Rectal smooth muscle tissue (tissue), 1 donor: ENCODE results near the gene SHE.
"Not testable (repeated sequence)": the region's sequence is repeated elsewhere in the genome, so short reads cannot be mapped to it uniquely, and the experiment has no call there.

ENCODE experiments used
- H3K27ac ChIP-seq: one replicate; pipeline ENCODE4 v1.7.0; 2013; ENCODE audit warnings: low read depth, low read length, inconsistent platforms
- H3K27me3 ChIP-seq: one replicate; pipeline ENCODE4 v1.7.0; 2013; ENCODE audit warnings: low read length; ENCODE audit not compliant: control insufficient read depth, insufficient read depth
- H3K36me3 ChIP-seq: one replicate; pipeline ENCODE4 v1.7.0; 2013; ENCODE audit warnings: low read length; ENCODE audit not compliant: control insufficient read depth, insufficient read depth
- H3K4me1 ChIP-seq: one replicate; pipeline ENCODE4 v1.7.0; 2013; ENCODE audit warnings: low read length; ENCODE audit not compliant: control insufficient read depth, insufficient read depth
- H3K4me3 ChIP-seq: one replicate; pipeline ENCODE4 v1.7.0; 2013; ENCODE audit warnings: low read length
- H3K9ac ChIP-seq: one replicate; pipeline ENCODE4 v1.7.0; 2013; ENCODE audit warnings: low read length

The SHE gene

GRCh38 chr1:154501423-154502065, 668 bp downstream of the SHE start:
- Histone ChIP-seq H3K27me3 (peaks cover 7% of the 10 kb centered on the region), H3K27ac (no peak overlapping the region), H3K9ac (no peak overlapping the region), H3K4me1 (no peaks in the 10 kb centered on the region), H3K36me3 (no peaks in the 10 kb centered on the region), H3K4me3 (peak overlapping the region; percentile 40)

DNA sequence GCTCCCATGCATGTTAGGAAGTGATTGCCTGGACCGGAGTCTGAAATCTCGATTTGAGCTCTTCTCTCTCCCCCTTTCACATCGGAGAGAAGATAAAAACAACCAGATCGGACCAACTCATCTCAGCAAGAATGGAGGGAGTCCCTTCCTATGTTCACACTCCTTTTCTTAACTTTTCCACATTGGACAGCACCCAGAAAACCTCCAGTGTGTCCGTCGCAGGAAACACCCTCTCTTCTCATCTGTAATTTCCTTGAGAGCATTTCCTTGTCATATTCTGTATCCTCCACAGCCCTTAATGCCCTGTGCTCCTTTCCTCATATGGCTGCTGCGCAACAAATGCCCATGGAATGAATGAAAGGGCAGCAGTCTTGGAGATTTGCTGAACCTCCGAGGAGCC, 1.7 kb downstream of the SHE start:
- H3K4me3 ChIP-seq: no peak overlapping the region
- peaks cover 7% of the 10 kb centered on the region for H3K27me3 ChIP-seq
- H3K27ac ChIP-seq: no peak overlapping the region
- H3K36me3 ChIP-seq: no peaks in the 10 kb centered on the region
- no peak overlapping the region for H3K9ac ChIP-seq
- H3K4me1 ChIP-seq: no peaks in the 10 kb centered on the region

DNA sequence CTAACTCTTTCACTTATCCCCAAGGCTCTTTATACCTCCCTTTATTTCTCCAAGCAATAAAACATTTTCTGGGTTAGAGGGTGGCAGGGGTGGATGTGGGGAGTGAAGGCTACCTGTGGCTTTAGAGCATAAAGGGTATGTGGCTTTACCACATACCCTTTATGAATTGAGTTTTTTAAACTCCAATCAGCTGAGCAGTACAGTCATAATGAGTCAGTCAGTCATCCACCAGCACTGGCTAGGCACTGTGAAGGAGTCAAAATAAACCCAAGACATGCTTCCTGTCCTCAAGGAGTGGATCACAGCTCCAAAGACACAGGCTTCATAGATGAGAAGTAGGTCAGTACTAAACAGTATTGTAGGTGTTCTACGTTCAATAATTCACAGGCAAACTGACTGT, 2.8 kb downstream of the SHE start:
- Histone ChIP-seq H3K4me3 (no peak overlapping the region), H3K36me3 (no peaks in the 10 kb centered on the region), H3K9ac (no peak overlapping the region), H3K27ac (no peak overlapping the region), H3K27me3 (peaks cover 7% of the 10 kb centered on the region), H3K4me1 (no peaks in the 10 kb centered on the region)

- Histone ChIP-seq H3K27me3 (peaks cover 7% of the 10 kb centered on the region), H3K4me3 (no peak overlapping the region), H3K4me1 (no peaks in the 10 kb centered on the region), H3K27ac (no peak overlapping the region), H3K9ac (no peak overlapping the region), H3K36me3 (no peaks in the 10 kb centered on the region)
Measured at GRCh38 chr1:154497026-154497806, 5.0 kb downstream of the SHE start.

DNA sequence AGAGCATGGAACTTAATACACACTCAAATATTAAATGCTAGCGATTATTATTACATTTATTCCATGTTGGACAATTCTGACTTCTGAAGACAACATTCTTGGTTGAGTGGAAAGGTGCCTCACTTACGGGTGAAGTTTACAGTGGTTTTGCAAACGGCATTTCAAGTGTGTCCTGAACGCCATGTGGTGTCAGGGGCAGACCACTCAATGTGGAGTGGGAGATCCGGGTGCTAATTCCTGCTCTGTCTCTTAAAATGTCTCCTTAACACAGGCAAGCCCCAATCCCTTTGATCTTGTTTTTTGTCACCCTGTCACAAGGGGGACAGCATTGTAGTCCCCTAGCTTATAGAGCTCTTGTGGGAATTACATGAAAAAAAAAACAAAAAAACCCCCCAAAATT, 5.8 kb downstream of the SHE start:
- Histone ChIP-seq H3K4me1 (no peaks in the 10 kb centered on the region), H3K27ac (no peak overlapping the region), H3K27me3 (peaks cover 6% of the 10 kb centered on the region), H3K36me3 (no peaks in the 10 kb centered on the region), H3K9ac (no peak overlapping the region), H3K4me3 (no peak overlapping the region)

DNA sequence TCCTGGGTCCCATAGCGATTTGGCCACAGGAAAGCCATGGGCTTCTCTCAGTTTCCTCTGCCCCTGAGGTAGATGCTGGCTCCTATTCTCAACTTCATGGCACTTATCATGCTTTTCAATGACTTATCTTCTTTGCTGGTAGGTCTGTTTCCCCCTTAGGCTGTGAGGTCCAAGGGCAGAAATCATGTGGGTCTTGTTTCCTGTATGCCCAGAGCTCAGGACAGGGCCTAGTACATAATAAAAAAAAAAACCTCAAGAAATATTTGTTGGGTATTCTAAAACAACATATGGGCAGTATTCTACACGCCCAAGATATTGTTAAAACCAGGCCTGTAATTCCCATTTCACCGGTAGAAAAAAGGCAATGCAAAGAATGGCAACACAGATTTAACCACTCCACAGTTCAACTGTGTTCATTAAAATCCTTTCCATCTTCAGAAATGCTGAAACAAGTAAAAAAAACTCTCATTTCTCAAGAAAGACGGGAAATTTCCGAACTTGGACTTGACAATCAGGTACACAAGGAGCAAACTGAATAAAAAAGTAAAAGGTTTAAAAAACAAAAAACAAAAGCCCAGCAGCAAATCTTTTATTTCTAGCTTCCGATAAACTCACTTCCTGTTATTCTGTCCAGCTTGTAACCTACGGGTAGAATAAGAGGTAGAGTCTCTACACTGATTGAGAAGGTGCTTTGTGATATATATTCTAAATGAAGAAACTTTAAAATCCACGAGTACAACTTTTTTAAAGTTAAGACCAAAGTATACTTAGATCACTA, 6.5 kb downstream of the SHE start:
- Histone ChIP-seq H3K9ac (no peak overlapping the region), H3K27me3 (peaks cover 3% of the 10 kb centered on the region), H3K27ac (no peak overlapping the region), H3K4me1 (no peaks in the 10 kb centered on the region), H3K4me3 (no peak overlapping the region), H3K36me3 (no peaks in the 10 kb centered on the region)

- Histone ChIP-seq H3K9ac (no peak overlapping the region), H3K4me1 (no peaks in the 10 kb centered on the region), H3K27ac (no peak overlapping the region), H3K4me3 (no peak overlapping the region), H3K27me3 (no peaks in the 10 kb centered on the region), H3K36me3 (no peaks in the 10 kb centered on the region)
Measured at GRCh38 chr1:154493276-154493675, 8.9 kb downstream of the SHE start.

DNA sequence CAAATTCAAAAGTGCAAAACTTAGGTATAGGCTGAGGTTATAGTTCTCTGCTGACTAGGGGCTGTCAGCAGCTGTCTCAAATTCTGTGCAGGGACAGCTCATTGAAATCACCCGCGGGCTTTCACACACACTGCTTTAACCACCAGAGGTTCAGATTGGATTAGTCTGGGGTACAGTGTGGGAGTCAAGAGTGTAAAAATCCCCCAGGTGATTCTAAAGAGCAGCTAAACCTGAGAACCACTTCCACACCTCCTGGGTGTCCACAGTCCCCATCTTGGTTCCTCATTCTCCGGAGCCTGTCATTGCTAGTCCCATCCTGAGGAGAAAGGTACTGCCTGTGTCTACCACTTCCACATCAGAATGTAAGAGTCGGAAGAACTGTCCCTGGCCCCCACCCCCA, 10.1 kb downstream of the SHE start:
- Histone ChIP-seq H3K4me3 (no peak overlapping the region), H3K27ac (no peak overlapping the region), H3K27me3 (no peaks in the 10 kb centered on the region), H3K36me3 (no peaks in the 10 kb centered on the region), H3K9ac (no peak overlapping the region), H3K4me1 (no peaks in the 10 kb centered on the region)

- H3K9ac ChIP-seq: no peak overlapping the region
- H3K27ac ChIP-seq: no peak overlapping the region
- H3K4me1 ChIP-seq: no peaks in the 10 kb centered on the region
- H3K27me3 ChIP-seq: no peaks in the 10 kb centered on the region
- H3K36me3 ChIP-seq: no peaks in the 10 kb centered on the region
- H3K4me3 ChIP-seq: no peak overlapping the region
Measured at GRCh38 chr1:154490317-154490716, 11.9 kb downstream of the SHE start.

GRCh38 chr1:154489695-154490274, 12.4 kb downstream of the SHE start:
- Histone ChIP-seq H3K4me1 (no peaks in the 10 kb centered on the region), H3K4me3 (no peak overlapping the region), H3K27me3 (no peaks in the 10 kb centered on the region), H3K36me3 (no peaks in the 10 kb centered on the region), H3K9ac (no peak overlapping the region), H3K27ac (no peak overlapping the region)

DNA sequence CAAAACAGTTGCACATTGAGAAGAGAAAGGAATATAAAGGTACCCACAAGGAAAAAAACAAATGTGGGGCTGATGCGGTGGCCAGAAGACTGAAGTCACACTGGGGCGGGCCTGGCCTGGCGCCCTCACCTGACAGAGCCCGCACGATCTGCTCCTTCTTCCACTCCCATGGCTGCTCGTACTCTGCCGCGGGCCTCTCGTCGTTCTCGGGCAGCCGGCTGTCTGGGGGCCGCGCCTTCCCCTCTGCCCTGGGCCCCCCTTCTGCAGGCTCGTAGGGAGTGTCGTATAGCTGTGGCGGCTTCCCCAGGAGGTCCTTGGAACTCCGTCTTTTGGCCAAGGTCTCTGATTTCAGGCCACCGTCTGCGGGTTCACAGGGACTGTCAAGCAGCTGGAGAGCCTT, 13.3 kb downstream of the SHE start:
- no peaks in the 10 kb centered on the region for H3K27me3 ChIP-seq
- H3K9ac ChIP-seq: no peak overlapping the region
- H3K4me3 ChIP-seq: no peak overlapping the region
- H3K36me3 ChIP-seq: no peaks in the 10 kb centered on the region
- H3K27ac ChIP-seq: no peak overlapping the region
- no peaks in the 10 kb centered on the region for H3K4me1 ChIP-seq

DNA sequence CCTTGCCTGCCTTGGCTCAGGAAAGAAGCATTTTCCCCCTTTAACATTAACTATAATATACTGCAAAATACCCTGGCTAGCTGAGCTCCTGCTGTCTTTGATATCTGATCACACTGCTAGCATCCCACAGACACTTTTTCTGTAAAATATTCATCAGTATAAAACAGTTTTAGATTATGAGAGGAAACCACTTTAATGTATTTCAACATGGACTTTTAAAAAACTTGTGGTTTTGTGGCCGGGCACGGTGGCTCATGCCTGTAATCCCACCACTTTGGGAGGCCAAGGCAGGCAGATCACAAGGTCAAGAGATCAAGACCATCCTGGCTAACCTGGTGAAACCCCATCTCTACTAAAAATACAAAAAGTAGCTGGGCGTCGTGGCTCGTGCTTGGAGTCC, 15.5 kb downstream of the SHE start:
- not testable (repeated sequence) for H3K27ac ChIP-seq, H3K9ac ChIP-seq, H3K27me3 ChIP-seq, H3K4me3 ChIP-seq, H3K4me1 ChIP-seq, H3K36me3 ChIP-seq
